Measurements from ENCODE around the gene TBC1D9B.

The TBC1D9B gene

DNA sequence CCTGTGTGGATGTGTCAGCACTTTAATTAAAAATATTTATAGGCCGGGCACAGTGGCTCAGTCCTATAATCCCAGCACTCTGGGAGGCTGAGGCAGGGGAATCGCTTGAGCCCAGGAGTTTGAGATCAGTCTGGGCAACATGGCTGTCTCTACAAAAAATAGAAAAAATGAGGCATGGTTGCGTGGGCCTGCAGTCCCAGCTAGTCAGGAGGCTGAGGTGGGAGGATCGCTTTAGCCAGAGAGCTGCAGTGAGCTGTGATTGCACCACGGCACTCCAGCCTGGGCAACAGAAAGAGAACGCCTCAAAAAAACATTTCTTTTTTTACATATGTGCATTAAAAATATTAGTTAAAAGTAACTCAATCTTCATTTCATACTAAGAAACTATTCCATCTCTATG lies 6.2 kb downstream of the TBC1D9B start:
- TF ChIP-seq Cebpa-rat (IDR thresholded peaks at IDR 0.05), result no peak
- Histone ChIP-seq H3K4me1 (peaks cover 20% of the 10 kb centered on the region), H3K9ac (no peak overlapping the region; the same call in 1 of the 2 replicates), H3K4me2 (no peak overlapping the region), H3K4me3 (no peak overlapping the region), H3K9me3 (no peaks in the 10 kb centered on the region), H3K27me3 (no peaks in the 10 kb centered on the region), H3K27ac (no peak overlapping the region), H3K36me3 (peaks cover 92% of the 10 kb centered on the region), H4K20me1 (peaks cover 73% of the 10 kb centered on the region)

DNA sequence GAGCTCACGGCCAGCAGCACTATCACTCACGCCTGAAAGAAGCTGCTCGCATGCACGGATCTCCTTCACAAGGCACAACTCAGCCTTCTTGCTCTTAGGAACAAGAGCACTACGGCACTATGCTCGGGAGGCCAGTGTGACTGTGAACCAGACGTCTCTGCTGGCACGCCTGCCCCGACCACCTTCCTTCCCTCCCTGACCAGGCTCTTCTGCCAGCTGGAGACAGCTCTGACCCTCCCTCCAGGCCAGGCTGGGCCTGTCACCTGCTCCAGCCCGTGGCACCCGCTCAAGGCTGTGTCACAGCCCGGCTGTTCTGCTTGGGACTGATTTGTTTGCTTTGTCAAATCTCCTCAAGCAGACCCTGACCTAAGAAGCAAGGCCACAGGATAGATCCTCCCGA lies 7.0 kb downstream of the TBC1D9B start:
- H3K4me1 ChIP-seq, result peaks cover 13% of the 10 kb centered on the region
- no peaks in the 10 kb centered on the region for H3K9me3 ChIP-seq
- H3K4me3 ChIP-seq, result no peak overlapping the region
- no peaks in the 10 kb centered on the region for H3K27me3 ChIP-seq
- peaks cover 95% of the 10 kb centered on the region for H3K36me3 ChIP-seq
- no peak overlapping the region for H3K27ac ChIP-seq
- peaks cover 70% of the 10 kb centered on the region for H4K20me1 ChIP-seq
- no peak for TF ChIP-seq Cebpa-rat (IDR thresholded peaks at IDR 0.05)
- no peak overlapping the region for H3K4me2 ChIP-seq
- H3K9ac ChIP-seq, result no peak overlapping the region

DNA sequence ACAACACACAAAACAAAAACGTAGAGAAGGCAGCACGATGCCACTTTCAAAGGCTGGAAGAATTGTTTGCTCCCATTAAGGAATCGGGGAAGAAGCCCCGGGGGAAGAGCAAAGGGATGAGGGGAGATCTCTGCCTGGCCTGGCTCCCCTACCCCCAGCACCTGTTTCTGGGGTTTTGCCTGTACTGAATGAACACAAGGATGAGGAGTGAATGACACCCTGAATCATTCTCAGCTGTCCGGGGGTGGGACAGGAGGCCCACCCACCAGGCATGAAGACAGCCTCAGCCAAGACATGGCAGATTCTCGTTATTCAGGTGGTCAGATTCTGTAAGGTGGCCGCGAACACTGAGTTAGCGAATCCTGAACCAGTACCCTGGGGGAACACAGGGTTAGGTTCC lies 7.5 kb downstream of the TBC1D9B start:
- no peak for TF ChIP-seq Cebpa-rat (IDR thresholded peaks at IDR 0.05)
- H3K27ac ChIP-seq, result no peak overlapping the region
- no peak overlapping the region for H3K4me3 ChIP-seq
- H3K9me3 ChIP-seq, result no peaks in the 10 kb centered on the region
- no peak overlapping the region for H3K9ac ChIP-seq
- H3K4me1 ChIP-seq, result peaks cover 8% of the 10 kb centered on the region
- H3K27me3 ChIP-seq, result no peaks in the 10 kb centered on the region
- no peak overlapping the region for H3K4me2 ChIP-seq
- peaks cover 70% of the 10 kb centered on the region for H4K20me1 ChIP-seq
- peaks cover 100% of the 10 kb centered on the region for H3K36me3 ChIP-seq

DNA sequence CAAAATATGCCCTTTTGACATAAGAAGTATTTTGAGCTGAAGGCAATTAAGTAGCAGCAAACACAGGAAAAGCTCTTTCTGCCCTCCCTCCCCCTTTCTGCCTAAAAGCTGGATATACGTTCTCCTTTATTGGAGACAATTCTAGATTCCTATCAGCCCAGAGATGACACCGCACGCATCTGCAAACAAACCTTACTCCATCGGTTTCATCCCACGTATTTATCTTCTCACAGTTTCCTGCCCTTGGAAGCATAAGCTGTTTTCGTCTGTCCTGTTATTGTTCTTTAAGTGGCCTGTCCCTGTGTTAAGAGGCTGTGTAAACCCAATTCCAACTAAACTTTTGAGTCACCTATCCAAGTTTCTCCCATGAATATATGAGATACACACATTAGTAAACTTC lies 11.8 kb downstream of the TBC1D9B start:
- Histone ChIP-seq H3K36me3 (peaks cover 100% of the 10 kb centered on the region), H3K9ac (no peak overlapping the region), H3K4me3 (no peak overlapping the region), H4K20me1 (peaks cover 41% of the 10 kb centered on the region), H3K4me2 (no peak overlapping the region), H3K4me1 (no peaks in the 10 kb centered on the region), H3K27me3 (no peaks in the 10 kb centered on the region), H3K9me3 (no peaks in the 10 kb centered on the region), H3K27ac (no peak overlapping the region)
- no peak for TF ChIP-seq Cebpa-rat (IDR thresholded peaks at IDR 0.05)

DNA sequence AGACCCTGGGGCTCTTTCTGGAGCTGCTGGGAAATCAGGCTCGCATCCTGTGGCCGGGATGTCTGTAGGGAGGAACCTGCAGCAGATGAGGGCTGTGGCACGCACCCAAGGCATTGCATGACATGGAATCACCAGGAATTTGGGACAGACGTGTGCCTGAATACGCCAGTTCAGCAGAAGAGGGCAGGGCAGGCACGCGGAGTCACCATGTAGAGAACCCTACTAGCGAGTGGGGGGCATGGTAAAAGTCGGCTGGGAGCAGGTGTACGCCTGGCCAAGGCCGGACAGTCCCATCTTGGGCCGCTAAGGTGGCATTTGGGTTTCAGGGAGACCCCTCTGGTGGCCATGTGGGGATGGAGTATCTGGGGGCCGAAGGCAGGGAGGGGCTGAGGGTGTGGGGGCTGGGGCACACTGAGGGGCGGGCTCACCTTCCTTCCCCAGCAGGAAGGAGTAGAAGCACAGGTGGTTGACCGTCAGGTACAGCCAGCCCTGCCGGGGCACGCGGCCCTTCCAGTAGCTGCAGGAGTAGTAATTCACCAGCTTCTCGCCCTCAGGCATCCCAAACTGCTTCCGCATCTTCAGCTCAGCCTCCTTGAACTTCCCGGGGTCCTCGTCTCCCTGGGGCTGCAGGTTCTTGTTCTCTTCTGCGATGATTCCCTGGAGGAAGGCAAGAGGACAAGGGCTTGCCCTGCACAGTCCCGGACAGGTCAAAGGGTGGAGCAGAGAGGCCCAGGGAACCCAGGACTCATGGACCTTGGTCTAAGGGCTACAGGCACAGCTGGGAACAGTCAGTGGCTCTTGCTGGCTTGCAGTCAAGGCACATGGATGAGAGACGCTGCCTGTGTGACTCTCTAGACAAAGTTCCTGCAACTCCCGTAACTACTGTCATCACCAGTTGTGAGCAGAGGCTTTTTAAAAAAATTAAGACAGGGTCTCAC lies 13.5 kb downstream of the TBC1D9B start:
- no peak overlapping the region for H3K9ac ChIP-seq
- peaks cover 35% of the 10 kb centered on the region for H4K20me1 ChIP-seq
- no peaks in the 10 kb centered on the region for H3K9me3 ChIP-seq
- H3K4me2 ChIP-seq, result no peak overlapping the region
- no peak for TF ChIP-seq Cebpa-rat (IDR thresholded peaks at IDR 0.05)
- peaks cover 100% of the 10 kb centered on the region for H3K36me3 ChIP-seq
- no peak overlapping the region for H3K27ac ChIP-seq
- no peaks in the 10 kb centered on the region for H3K4me1 ChIP-seq
- H3K4me3 ChIP-seq, result no peak overlapping the region
- no peaks in the 10 kb centered on the region for H3K27me3 ChIP-seq

DNA sequence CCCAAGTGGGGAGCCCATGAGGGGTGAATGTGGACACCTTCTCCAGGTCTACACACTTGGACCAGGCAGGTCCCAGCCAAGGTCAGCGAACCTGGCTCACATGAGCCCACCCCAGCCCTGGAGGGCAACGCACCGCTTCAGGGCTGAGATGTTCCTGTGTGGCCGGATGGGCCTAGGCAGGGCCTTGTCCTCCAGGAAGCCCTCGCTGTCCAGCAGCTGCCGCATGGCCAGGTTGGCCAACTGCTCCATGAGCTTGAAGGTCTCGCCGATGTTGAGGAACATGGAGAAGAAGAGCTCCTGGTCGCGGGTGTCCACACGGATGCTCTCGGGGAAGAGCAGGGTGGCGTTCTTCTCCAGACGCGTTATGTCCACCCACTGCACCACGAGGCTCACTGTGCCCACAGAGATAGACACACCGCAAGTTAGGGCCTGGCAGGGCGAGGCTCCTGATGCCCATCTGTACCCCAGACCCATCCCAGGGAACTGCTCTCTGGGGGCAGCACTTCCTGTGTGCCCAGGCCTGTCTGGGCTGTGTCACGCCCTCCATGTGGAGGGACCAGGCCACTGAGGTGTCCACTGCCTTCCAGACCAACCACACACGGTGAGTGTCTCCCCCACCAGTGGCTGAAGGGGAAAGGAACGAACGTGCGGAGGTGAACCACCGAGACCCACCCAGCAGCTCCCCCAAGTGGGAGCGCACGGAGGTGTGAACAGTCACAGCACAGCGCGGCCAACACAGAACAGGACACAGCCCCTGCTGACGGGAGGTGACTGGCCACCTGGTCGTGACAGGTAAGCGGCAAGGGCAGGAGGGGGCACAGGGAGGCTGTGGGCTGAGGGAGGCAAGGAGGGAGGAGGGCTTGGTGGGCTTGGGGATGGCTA lies 14.4 kb downstream of the TBC1D9B start:
- H4K20me1 ChIP-seq, result peaks cover 35% of the 10 kb centered on the region
- H3K4me3 ChIP-seq, result no peak overlapping the region
- no peaks in the 10 kb centered on the region for H3K9me3 ChIP-seq
- no peaks in the 10 kb centered on the region for H3K27me3 ChIP-seq
- peaks cover 100% of the 10 kb centered on the region for H3K36me3 ChIP-seq
- H3K9ac ChIP-seq, result no peak overlapping the region
- H3K27ac ChIP-seq, result no peak overlapping the region
- TF ChIP-seq Cebpa-rat (IDR thresholded peaks at IDR 0.05), result no peak
- no peaks in the 10 kb centered on the region for H3K4me1 ChIP-seq
- H3K4me2 ChIP-seq, result no peak overlapping the region

DNA sequence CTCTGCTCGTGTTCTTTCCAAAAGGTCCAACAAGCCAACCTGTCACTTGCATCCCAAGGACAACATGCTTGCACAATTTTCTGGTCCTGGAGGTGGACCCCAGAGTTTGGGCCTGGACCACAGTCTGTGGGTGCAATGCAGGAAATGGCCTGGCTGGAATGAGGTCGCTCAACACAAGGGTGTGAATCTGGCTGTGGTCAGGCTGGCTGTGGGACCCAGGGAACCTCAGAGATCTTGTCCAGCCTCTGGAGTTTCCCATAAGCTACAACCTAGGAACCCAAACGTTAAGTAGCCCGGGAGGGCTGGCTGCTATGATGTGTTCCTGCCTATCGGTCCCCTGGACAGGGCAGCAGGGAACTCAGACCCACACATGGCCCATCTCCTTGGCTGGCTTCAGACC lies 15.4 kb downstream of the TBC1D9B start:
- peaks cover 100% of the 10 kb centered on the region for H3K36me3 ChIP-seq
- no peaks in the 10 kb centered on the region for H3K27me3 ChIP-seq
- H3K4me1 ChIP-seq, result no peaks in the 10 kb centered on the region
- no peaks in the 10 kb centered on the region; the same call in 1 of the 2 replicates for H3K9me3 ChIP-seq
- H3K4me3 ChIP-seq, result no peak overlapping the region
- TF ChIP-seq Cebpa-rat (IDR thresholded peaks at IDR 0.05), result no peak
- H4K20me1 ChIP-seq, result peaks cover 35% of the 10 kb centered on the region
- H3K9ac ChIP-seq, result no peak overlapping the region
- no peak overlapping the region for H3K27ac ChIP-seq
- H3K4me2 ChIP-seq, result no peak overlapping the region

DNA sequence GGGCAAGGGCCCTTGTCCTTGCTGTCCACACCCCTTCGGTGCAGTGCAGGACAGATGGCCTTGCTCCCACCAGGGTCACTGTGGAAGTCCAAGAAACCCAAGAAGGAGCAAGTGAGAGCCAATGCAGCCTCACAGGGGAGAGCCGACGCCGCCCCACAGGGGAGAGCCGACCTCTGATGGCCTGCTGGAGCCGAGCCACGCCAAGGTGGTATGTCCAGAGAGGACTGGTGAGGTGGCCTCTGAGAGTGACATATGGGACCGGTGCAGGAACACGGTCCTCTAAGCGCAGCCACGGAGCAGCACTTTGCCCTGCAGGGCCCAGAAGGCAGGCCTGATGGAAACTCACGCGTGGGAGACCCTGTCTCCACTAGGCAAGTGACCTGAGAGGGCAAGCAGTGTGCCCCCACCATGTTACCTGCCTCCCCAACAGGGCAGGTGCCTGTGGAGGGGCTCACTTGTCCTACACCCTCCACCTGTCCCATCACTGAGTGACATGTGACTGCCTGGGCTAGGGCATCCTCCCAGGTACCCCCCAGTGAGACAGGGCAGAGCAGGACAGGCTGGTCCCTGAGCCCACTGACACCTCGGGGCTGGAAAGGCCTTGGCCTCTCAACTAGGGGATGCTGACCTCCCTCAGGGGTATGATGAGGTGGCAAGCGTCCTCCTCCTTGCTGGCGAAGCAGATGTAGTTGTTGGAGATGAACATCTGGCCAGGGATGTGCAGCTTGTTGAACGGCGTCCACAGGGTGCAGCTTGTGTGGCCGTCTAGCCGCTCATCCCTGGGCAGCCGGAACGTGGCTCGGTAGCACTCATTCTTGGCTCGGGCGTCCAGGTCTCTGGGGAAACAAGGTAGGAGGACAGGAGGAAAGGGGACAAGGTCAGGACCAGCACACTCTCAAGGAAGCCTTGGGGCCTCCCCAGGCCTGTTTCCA lies 16.7 kb downstream of the TBC1D9B start:
- no peak for TF ChIP-seq Cebpa-rat (IDR thresholded peaks at IDR 0.05)
- Histone ChIP-seq H3K36me3 (peaks cover 100% of the 10 kb centered on the region), H3K27ac (no peak overlapping the region)

DNA sequence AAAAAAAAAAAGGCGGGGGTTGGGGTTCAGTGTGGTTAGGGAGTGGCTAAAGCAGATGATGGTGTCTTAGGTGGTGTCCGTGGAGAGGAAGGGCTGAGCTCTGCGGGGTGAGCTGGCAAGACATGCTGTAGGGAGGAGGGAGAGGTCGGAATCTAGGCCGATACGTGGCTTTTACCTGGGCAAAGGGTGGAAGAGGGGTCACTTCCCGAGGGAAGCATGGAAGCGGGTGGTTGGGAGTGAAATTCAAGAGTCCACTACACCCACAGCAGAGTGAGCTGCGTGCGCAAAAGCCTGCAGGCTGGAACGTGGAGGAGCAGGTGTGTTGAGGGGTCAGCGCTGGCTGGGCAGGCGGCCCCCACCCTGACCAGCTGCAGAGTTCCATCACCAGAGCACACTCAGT lies 17.8 kb downstream of the TBC1D9B start:
- no peak overlapping the region for H3K4me3 ChIP-seq
- no peak overlapping the region for H3K4me2 ChIP-seq
- H3K27me3 ChIP-seq, result no peaks in the 10 kb centered on the region
- H3K27ac ChIP-seq, result no peak overlapping the region
- H3K36me3 ChIP-seq, result peaks cover 100% of the 10 kb centered on the region
- H3K9ac ChIP-seq, result no peak overlapping the region
- H4K20me1 ChIP-seq, result peaks cover 24% of the 10 kb centered on the region; the same call in 1 of the 2 replicates
- TF ChIP-seq Cebpa-rat (IDR thresholded peaks at IDR 0.05), result no peak
- H3K4me1 ChIP-seq, result no peaks in the 10 kb centered on the region
- peaks cover 24% of the 10 kb centered on the region for H3K9me3 ChIP-seq

More for the DNA sequence above, 16.7 kb downstream of the TBC1D9B start:
- H3K9ac ChIP-seq, result no peak overlapping the region
- H3K4me3 ChIP-seq, result no peak overlapping the region
- peaks cover 12% of the 10 kb centered on the region for H3K9me3 ChIP-seq
- peaks cover 33% of the 10 kb centered on the region for H4K20me1 ChIP-seq
- no peaks in the 10 kb centered on the region for H3K27me3 ChIP-seq
- no peaks in the 10 kb centered on the region for H3K4me1 ChIP-seq
- no peak overlapping the region for H3K4me2 ChIP-seq
